Lung microvascular endothelial cell (primary cell): ENCODE results near the gene VAT1L. TPM values are rescaled to one million over a fixed set of nuclear protein-coding genes. Genes with fewer than 3 reads are reported as not detected.

Experiments
- DNase-seq, 2 donors: peaks; one replicate each; pipeline versions ENCODE4 v3.0.0 to v3.0.0-alpha.2; 2010; ENCODE audit warnings: low read depth in 2 of 2
- total RNA-seq: library from RNA; depleted of rRNA; stranded (reverse); fragments of >200 nt; gene quantifications from 2 replicates; pipeline ENCODE4 v1.2.1, GENCODE V29; 2014

The VAT1L gene
- total RNA-seq, 1 donor from 2014 or later = 0.20 TPM

DNA sequence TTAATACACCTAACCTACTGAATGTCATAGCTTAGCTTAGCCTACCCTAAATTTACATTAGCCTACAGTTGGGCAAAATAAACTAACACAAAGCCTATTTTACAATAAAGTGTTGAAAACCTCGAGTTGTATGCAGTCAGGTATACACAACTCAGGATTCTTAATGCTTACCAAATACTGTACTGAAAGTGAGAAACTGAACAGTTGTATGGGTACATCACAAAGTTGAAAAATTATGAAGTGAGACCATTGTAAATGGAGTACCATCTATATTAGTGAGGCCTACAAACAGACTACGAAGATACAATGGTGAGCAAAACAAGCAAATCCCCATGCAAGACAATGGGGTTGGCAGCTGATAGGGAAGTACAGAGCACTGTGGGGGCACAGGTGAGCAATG is 79.7 kb downstream of the VAT1L start:
- no peak for DNase-seq

DNA sequence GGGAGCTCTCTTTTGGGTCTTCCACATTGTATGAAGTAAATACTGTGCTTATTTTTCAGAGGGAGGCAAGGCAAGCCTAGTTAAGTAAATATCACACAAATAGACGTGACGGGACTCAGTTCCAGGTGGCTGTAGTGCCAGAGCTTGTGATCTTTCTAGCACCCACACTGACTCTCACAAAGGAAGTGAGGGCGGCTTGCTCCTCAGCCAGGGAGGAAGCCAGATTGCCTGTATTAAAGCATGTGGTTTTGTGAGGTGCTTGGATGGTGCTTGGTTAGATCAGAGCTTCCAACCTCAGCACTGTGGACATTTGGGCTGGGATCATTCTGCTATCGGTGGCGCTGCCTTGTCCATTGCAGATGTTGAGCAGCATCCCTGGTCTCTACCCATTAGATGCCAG is 80.1 kb downstream of the VAT1L start:
- DNase-seq = no peak

DNA sequence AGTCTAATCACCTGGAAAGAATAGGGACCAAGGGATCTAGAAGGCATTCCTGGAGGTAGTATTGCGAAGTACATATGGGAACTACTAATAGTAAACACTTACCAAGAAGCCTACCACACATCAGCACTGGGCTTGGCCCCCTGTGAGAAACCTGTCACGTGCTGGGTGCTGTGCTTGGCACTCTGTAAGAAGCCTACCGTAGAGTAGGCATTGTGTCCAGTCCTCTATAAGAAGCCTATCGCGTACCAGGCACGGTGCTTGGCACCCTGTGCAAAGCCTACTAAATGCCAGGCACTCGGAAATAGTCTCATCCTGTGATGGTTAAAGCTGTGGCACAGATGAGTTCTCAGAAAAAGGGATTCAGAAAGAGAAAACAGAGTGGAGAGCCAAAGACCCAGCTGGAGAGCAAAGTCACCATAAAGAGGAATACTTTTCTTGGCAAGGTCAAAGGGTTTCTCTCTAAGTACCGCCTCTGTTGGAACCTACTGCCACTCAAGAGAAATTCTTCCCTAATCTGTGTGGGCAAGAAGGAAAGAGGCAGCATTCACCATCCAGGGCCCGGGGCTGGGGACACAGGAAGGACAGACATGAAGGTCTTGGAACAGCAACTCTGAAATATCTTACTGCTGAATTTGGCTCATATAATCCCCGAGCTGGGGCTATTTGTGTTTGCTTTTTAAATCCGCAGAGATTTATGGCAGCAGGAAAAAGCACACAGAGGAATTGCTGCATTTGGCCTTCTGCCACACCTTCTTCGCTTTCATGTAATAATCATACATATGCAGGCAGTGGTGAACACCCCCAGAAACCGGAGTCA is 81.8 kb downstream of the VAT1L start:
- DNase-seq = peak; percentile 12 to 42

DNA sequence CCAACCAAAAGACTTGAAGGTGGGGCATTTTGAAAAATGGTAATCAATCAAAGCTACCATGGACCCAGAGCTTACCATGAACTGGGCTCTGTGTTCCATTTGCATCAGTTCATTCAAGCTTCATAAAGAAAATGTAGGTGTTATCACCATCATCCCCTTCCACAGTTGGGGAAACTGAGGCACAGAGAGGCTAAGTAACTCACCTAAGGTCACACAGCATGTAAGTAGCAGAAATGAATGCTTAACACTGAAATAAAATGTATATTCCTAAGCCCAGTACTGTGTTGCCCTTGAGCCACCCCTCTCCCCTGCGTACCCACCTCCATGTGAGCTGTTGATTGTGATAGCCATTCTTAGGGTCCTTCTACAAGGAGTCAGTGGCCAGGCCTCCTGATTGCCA is 83.6 kb downstream of the VAT1L start:
- DNase-seq = no peak

DNA sequence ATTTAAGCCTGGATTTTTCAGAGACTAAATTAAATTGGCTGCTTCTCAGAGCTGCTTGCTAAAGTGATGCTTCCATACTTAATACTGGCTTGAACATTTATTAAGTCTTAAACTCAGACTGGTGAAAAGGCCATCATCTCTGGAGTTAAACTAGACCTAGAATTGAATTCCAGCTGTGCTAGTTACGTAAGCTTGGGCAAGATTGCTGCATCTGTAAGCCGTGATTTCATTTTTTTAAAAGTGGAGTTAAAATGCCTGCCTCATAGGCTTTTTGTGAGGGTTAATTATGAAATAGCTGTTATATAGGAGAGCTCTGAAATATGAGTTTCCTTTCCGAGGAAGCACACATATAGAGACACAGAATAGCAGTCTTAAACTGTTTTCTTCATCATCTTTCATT is 84.7 kb downstream of the VAT1L start:
- no peak for DNase-seq

DNA sequence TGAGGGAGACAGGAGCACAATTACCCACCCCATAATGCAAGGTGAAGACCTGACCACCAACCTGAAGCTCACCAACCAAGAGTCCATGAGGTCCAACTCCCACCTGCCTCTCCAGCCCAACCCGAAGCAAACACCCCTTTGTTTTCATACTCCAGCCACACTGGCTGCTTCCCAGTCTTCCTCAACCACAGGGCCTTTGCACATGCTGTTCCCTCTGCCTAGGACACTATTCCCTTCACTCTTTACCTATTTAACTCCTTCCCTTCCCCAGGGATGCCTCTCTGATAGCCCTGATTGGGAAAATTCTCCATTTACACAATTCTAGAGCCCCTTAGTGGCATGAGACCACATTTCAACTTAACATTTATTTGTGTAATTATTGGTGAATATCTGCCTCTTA is 86.0 kb downstream of the VAT1L start:
- no peak for DNase-seq

DNA sequence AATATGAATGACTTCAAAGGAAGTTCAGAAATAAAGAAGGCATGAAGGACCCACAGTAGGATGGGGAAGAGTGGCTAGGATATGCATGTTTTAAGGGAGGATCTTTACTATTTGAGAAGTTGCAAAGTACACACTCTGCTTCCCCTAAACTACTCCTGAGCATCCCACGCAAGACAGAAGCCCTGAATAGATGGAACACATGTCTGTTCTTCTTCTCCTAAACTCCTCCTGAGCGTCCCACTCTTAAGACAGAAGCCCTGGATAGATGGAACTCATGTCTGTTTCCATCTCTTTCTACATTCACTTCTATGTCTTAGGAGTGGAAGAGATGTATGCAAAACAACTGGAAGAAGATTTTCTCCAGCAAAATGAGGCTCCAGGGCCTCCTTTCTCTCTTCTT is 88.4 kb downstream of the VAT1L start:
- DNase-seq = no peak

DNA sequence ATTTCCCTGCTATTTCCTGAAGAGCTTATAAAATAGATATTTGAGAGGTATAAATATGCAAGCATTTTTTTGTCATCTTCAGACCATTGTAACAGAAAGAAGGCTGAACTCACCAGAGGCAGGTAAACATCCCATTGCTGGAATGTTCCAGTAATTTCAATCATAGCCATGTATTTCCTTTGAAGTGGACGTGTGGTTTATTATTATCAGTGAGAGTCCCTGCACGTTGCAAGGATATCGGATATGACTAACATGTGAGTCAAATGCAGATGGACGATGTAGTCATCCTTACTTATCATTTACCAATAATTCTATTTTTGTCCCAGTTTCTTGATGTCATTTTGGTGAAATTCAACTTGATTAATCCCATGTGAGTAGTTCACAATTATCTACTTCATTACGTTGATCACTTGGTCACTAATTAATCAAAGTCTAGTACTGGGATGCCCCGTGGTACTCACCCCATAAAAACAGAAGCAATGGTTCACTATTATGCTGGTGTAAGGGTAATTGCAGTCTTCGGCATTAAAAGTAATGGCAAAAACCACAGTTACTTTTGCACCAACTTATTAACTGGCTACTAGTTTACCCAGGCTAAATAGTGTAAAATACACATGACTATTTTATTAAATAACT is 89.5 kb downstream of the VAT1L start:
- DNase-seq = peak; percentile 81 to 95

DNA sequence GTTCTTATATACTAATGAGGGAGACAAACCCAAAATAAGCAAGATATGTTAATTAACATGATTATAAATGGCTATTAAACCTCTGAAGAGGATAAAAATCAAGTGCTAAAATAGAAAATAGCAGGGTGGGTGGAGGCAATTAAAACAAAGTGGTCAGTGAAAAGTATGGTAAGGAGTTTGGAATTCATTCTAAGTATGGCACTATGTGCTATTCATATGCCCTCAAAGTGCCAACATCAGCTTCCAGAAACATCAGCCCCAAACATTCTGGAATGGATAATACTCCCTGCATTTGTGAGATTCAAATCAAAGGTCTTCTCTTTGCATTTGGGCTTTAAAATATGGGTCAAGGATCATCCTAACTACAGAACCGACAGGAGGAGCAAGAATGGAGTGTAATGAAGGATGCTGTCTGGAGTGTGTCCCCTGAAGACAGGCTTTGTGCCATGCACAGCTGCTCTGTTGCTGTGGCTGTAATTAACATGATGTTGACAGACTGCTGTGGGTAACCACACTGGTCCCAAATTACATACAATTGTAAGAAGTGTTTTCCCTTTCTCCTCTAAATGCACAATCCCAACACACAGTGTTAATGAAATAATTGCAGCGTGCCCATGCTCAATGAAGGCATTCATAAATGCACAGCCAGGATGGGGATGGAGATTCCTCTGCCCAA is 93.1 kb downstream of the VAT1L start:
- no peak for DNase-seq

DNA sequence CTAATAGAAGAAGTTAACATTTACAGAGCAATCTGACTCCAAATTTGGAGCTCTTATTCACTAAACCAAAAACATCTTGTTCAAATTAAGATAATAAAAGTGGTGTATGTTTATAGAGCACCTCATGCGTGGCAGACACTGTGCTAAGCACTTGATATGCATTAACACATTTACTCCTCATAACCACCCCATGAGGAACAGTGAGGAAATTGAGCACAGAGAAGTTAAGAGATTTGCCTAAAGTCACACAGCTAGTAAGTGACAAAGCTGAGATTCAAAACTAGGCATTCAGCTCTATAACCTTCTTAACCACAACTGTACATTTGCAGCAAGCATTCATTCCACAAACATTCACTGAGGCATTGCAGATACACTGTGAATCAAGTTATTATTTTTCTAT is 94.0 kb downstream of the VAT1L start:
- DNase-seq = no peak

DNA sequence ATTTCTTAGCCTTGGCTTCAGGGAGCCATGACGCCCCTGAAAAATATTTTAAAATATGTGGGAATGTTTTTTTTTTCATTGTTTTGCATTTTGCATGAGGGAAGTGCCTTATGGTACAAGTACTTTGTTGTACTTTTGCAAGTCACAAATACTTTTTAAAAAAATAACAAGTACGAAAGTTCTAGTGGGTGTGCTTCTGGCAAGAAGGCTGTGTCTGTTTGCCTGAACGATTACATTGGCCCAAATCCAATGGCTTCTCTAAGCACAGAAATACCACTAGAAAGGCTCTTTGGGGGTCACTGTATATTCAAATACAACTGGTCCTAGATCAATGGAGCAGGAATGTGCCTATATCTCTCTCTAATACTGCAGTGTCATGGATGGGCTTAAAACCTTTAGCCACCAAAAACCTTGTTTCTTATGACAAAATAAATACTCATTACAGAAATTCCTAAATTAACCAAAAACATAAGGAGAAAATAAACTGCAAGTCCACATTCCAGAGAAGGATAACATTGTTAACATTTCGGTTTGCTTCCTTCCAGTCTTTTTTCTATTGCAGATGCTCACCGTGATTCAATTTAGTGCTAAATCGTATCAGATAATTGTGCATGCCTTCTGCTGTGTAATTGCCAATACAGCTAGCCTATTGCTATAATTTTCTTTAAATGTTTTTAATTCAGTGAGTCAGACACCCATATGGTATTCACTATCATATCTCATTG is 97.4 kb downstream of the VAT1L start:
- peak in 1 of 2 donors; percentile 17 for DNase-seq

DNA sequence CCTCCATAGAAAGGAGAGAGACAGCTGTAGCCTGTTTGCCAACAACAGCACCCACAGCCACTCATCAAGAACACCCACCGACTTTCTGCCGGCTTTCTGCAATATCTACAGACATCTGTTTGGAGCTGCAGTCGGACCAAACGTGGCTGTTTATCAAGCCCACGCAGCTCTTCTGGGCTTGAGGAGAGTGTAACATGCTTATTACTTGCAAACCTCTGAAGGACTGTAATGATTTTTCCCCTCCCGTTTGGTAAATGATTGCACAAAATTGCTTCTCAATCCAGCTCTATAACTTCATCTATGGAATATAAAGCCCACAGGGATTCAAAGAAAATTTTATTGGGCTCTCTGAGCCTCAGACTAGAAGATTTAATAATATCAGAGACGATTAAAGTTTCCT is 100.5 kb downstream of the VAT1L start:
- no peak for DNase-seq

DNA sequence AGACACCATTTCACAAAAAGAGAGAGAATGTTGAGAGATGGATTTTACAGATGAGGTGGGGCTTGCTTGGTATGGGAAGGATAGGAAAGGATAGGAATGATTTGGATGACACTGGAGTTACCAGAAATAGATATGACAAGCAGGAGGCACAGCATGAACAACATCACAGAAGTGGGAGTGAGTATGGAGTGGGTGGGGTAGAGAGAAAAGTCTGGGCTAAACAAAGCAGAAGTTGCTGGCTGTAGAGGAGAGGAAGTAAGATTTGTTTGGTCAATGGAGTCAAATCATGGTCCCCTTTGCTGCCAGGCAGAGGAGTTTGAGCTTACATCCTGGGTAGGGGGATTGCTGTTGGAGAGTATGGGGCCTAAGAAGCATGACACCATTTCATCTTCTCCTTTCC is 101.7 kb downstream of the VAT1L start:
- no peak for DNase-seq

DNA sequence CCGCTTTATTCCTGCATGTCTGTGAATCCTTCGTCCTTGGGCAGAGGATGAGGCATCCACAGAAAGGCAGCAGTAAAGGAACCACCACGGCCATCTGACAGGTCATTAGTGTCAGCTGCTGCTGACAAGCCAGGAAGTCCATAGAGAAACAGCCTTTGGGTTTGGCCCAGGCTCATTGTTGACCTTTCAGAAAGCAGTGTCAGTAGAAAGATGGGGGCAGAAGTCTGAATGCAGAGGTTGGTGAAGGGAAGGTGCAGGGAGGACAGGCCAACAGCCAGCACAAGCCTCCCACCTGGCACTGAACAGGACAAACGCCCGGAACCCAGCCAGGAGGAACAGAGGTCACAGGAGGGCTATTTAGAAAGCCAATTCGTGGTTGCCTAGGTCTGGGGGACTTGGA is 105.8 kb downstream of the VAT1L start:
- no peak for DNase-seq

DNA sequence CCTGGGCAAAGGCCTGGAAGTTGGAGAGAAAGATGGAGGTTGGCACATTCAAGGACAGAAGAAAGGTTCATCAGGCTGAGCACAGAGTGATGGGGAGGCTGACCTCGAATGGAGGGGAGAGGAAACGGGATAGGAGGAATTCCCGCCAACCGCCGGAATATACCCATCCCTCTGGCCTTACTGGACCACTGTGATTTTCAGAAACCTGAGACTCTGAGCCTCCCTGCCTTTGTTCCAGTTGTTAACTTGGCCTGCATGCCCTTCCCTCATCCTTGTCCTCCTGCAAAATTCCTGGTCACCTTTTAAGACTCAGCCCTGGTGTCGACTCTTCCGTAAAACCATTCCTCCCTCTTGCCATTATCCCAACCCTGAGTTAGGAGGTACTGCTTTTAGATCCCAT is 107.6 kb downstream of the VAT1L start:
- DNase-seq = no peak

DNA sequence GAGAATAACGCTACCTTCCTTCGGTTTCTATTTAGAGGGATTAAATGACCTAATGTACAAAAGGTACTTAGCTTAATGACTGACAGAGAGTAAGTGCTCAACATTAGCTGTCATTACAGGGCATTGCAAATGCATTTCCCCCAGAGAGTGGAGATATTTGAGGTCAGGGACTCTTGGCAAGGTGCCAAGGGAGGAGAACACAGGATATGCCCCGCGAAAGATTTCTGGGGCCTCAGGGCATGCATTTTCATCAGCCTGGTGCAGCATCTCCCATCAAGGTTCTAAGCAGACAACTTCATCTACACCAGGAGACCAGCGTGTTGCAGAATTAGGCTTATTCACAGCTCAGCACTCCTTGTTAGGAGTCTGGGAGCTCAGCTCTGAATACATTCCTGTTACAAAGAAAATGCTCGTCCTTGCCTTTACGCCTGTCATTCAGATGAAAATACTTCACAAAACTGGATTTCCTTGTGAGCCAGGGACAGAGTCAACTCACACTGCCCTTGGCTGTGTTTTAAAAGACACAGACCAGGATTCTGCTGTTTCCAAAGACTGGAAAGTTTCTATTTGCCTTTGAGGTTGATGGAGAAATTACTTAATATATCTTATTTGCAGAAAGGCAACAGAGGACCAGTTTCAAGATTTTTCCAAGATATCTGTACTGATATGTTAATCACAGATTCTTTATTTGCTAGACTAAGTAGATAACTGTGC is 108.2 kb downstream of the VAT1L start:
- DNase-seq = peak; percentile 4 to 9

DNA sequence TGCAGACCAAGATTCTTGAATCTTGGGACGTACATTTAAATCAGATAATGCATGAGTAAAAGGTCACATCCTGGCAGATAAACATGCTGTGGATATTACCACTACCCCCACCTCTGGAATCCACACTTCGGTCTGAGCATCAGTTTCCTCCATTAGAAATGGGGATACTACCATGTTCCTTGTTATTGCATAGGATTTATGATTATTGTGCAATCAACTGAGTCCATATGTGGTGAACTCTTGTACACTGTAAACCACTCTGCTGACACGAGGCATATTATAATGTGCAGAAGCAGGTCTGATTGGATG is 108.7 kb downstream of the VAT1L start:
- peak in 1 of 2 donors; percentile 8 for DNase-seq

DNA sequence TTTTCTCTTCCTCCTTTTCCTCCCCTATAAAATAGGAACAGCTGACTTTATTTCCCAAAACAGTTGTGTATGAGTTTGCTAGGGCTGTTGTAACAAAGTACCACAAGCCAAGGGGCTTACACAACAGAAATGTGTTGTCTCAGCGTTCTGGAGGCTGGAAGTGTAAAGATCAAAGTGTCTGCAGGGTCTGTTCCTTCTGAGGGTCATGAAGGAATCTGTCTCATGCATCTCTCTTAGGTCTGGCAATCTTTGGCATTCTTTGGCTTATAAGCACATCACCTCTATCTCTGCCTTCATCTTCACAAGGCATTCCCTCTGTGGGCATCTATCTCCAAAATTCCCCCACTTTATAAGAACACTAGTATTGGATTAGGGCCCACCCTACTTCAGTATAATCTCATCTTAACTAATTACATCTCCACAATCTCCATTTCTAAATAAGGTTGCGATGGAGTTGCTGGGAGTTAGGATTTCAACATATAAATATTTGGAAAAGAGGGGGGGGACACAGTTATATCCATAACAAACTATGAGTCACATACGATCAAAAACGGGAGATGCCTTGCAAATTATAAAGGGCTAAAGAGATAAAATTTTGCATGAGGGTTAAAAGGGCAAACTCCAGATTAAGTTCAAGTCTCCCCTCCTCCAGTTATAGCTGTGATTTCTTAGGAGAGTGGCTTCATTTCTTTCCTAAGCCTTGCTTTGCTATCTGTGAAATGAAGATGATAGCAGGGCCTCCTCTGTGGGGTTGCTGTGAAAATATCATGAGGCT is 109.7 kb downstream of the VAT1L start:
- DNase-seq = no peak

DNA sequence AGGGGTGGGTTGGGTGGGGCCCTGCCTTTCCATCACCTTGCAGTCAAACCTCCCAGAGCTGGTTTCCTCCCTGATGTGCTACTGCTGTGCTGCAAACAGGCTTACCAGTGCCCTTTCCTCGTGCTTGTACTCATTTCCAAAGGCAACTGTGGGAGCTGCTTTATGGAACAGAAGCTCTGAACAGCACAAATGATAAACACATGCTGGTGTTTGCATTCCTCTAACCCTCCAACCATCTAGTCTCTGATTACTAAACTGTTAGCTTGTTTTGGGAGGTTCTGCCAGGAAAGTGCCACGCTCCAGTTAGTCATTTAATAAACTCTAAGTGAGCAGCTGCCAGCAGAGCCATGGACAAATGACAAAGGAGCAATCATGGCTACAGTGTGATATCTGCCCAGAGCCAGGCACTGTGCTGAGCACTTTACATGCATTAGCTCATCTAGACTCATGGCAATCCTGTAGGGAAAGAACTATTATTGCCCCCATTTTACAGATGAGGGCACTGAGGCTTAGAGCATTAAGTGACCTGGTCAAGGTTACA is 110.4 kb downstream of the VAT1L start:
- DNase-seq = no peak

DNA sequence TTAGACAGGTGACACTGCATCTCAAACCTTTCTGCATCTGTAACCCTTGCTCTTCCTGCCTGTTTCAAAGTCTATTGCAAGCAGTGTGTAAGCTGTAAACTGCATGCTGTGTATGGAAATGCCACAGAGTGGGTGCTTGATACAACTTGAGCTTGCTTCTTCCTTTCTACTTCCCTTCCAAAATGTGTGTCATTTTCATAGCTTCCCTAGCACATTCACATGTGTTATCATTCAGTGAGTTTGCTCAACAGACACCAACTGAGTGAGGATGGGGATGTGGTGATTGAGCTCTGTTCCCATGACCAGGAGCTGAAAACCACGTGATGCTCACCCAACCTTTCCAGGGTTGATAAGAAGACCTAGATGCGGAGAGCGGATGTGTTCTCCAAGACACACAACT is 111.1 kb downstream of the VAT1L start:
- DNase-seq = no peak
